ENCODE data around the gene ZFPM1. TPM values are rescaled to one million over a fixed set of nuclear protein-coding genes. Genes with fewer than 3 reads are reported as not detected.

ZFPM1 gene
- polyA plus RNA-seq, 1 donor = 1.8 TPM

- DNase-seq (ENCODE audit: low read depth) = no peak
These were observed 108.6 kb downstream of the ZFPM1 start for GRCh38 chr16:88561485-88562359.

DNA sequence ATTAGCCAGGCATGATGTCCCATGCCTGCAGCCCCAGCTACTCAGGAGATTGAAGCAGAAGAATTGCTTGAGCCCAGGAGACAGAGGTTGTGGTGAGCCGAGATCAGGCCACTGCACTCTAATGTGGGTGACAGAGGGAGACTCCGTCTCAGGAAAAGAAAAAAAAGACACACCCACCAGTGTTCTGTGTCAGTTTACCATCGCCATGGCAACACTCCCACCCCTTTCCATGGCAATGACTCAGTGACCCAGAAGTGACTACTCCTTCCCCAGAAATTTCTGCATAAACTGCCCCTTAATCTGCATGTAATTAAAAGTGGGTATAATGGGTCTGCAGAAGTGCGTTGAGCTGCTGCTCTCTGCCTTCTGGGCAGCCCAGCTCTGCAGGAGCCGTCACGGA, 113.1 kb downstream of the ZFPM1 start:
- DNase-seq (ENCODE audit: low read depth) = no peak

DNA sequence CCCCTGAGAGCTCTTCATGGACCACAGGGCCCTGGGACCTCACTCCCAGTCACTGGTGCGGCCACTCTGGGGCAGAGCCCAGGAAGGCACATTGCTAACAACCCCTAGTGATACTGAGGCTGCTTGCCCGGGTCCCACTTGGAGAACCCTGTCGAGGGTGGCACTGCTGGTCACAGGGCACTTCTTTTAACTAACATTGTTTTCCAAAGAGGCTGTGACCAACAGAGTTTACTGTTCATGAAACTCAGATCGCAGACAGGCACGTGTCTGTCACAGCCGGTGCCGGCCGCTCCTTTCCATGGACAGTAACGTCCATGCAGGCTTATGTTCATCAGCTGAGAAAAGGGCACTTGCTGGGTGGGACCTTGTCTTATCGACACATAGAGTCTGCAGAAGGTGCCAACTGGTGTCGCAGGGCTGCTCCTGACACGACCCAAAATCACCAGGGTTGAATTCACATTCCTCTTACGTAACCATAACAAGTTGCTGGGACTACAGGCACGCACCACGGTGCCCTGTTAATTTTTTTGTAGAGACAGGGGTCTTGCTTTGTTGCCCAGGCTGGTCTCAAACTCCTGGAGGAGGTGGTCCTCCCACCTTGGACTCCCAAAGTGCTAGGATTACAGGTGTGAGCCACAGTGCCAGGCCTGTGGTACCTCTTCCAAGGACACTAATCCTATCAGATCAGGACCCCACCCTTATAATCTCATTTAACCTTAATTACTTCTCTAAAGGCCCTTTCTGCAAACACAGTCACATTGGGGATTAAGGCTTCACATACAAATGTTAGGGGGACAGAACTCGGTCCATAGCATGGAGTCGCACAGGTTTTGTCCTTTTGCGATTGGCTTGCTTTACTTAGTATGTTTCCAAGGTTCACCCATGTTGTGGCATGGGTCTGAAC, 115.9 kb downstream of the ZFPM1 start:
- DNase-seq (ENCODE audit: low read depth) = no peak

DNA sequence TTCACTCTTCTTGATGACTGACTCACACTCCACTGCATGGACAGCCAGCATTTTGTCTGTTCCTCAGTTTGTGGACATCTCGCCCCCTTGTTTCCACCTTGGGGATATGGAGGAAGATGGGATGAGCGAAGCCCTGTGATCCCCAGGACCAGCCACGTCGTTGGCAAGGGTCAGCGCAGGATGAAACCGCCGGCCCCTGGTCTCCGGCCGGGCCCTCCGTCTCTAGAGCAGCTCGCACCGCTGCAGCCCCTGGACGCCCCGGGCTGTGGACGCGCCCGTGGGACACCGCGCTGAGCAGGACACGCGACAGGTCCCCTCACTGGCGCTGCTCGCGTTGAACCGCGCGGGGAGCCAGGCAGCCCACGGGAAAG, 116.5 kb downstream of the ZFPM1 start:
- DNase-seq (ENCODE audit: low read depth) = no peak

DNA sequence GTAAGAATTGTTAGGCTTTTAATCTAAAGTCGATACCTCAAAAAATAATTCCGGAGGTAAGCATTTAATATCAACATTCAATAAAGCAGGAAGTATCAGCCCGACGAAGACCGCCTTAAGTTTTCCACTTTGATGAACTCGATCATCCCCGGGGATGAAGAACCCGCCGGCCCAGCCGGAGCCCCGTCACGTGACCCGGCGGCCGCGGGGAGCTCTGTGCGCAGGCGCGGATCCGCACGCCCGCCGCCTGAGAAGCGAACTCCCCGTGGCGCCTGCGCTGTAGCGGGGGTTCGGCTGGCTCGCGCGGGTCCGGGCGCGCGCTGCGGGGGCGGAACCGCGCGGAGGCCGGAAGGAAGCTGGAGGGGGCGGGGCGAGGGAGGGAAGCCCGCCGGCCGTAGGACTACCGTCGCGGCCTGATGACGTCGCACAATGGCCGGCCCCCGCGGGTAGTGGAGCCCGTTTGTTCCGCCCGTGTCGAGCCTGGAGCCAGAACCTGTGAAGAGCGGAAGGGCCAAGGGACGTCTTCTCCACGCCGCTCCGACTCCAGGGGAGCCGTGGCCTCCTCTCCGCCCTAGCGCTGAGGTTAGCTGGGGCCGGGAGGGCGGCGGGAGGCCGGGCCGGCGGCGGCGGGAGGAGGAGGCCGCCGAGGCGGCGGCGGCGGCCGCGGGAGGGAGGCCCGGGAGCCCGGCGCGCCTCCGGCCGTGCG, 117.1 kb downstream of the ZFPM1 start, which contains the start of gene ZC3H18:
ZC3H18 (plus strand) TSS at position 419 of the 706 bp plus-strand sequence. CDS start 6,721 bp downstream, outside the sequence.
- DNase-seq (ENCODE audit: low read depth) = peak; percentile 91

GRCh38 chr16:88570691-88571092, 117.6 kb downstream of the ZFPM1 start:
- no peak for DNase-seq (ENCODE audit: low read depth)

DNA sequence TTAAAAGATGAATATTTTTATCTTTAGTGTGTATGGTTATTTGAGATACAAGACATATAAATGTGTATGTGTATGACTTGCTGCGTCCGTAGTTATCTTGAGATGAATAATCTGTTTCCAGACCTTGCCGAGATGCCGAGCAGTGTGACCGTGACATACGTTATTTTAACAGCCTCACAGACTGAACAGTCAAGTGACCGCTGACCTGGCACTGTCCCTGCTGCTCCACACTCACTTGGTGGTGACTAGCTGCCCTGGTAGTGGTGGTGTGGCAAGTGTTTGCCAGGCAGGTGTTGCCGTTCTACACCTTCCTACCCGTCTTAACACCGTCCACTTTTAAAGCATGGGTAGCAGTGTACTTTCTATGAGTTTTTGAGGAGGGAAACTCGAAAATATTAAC, 122.2 kb downstream of the ZFPM1 start:
- DNase-seq (ENCODE audit: low read depth) = no peak

GRCh38 chr16:88576307-88576706, 123.2 kb downstream of the ZFPM1 start:
- DNase-seq (ENCODE audit: low read depth) = no peak

DNA sequence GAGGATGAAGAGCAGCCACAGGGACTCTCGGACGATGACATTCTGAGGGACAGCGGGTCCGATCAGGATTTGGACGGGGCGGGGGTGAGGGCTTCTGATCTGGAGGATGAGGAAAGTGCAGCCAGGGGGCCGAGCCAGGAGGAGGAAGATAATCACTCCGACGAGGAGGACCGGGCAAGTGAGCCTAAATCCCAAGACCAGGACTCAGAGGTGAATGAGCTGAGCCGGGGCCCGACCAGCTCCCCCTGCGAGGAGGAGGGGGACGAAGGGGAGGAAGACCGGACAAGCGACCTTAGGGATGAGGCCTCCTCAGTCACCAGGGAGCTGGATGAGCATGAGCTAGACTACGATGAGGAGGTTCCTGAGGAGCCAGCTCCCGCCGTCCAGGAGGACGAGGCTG, 124.1 kb downstream of the ZFPM1 start:
- DNase-seq (ENCODE audit: low read depth) = no peak

GRCh38 chr16:88578446-88579313, 125.6 kb downstream of the ZFPM1 start:
- DNase-seq (ENCODE audit: low read depth) = no peak

GRCh38 chr16:88580371-88580770, 127.3 kb downstream of the ZFPM1 start:
- no peak for DNase-seq (ENCODE audit: low read depth)

GRCh38 chr16:88581033-88581432, 128.0 kb downstream of the ZFPM1 start:
- DNase-seq (ENCODE audit: low read depth) = no peak

DNA sequence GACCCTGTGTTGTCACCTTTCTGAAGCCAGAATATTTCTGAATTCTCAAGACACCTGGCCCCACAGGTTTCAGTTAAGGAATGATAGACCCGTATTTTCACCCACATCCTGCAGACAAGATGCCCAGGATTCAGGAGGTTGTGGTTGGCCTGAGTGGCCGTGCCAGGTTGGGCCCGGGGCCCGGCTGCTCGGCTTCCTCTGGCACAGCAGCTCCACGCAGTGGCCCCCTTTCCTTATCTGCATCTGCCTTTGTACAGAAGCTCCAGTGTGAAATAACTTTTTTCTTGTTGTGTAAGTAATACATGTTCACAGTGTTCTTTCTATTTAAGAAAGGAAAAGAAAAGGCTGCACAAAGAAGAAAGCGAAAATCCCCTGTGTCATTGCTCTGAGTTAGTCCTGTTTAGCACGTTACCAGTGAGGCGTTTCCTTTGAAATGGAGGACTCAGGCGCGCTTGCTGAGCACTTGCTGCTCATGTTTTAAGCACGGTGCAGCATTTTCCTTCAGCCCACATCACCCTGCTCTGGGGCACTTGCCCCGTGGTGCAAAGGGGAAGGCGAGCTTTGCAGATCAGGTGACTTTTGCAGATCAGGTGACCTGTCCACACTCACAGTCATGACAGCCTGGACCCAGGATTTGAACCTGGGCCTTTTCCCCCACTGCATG, 130.0 kb downstream of the ZFPM1 start:
- no peak for DNase-seq (ENCODE audit: low read depth)

DNA sequence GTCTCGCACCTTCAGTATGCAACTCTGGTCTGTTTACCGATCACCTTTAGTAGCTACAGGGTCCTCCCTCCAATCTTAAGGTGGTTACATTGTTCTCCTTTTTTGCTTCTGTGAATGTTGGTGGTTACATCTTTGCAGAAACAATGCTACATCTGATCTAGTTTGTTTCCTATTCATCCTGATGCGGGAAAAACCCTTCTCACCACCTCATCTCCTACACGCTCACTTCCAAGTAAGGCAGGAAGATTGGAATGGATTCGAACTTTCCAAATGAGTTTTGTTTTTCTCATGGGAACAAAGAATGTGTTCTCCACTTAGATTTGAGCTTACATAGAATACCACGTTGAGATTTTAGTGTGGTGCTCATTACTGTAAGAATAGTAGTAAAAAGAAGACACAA, 131.6 kb downstream of the ZFPM1 start:
- DNase-seq (ENCODE audit: low read depth) = no peak

GRCh38 chr16:88585269-88585668, 132.2 kb downstream of the ZFPM1 start:
- DNase-seq (ENCODE audit: low read depth) = no peak

DNA sequence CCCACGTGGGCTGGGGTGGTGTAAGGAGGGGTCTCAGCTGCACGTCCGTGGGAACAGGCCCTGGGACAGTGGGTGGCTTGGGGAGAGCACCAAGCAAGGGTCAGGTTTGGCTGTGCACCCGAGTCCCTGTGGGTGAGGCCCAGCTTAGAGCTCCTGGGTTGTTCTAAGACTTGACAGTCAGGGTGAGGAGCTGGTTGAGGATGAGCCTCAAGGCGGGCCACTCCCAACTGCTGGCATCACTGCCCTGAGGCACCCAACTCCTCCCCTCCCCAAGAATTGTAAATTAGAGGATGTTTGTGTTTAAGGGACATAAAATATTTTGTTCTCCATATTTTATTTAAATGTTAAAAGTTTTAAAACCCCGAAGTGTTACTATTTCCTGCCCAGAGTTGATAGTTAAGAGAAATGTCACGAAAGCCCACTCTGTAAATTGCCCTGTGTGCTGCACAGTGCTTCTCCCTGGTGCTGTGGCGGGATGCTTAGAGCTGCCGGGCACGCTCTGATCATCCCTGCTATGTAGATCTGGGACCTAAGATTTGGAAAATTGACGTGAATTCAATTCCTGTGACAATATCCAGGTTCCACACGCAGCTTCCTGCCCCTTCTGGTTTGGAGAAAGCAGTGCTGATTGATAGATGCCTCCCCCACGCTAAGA, 133.0 kb downstream of the ZFPM1 start:
- DNase-seq (ENCODE audit: low read depth) = no peak
